Gastroesophageal sphincter (tissue), 4 donors: Measurements from ENCODE around the gene IGLL5. TPM values are rescaled to one million over a fixed set of nuclear protein-coding genes. Genes with fewer than 3 reads are reported as not detected.

Experiments used
- ATAC-seq: fragments of 150-250 bp; one replicate; pipeline ENCODE4 v1.9.1; 2016; ENCODE audit warnings: mild to moderate bottlenecking, moderate library complexity
- H3K27ac ChIP-seq, 4 donors: fragments of 200-600 bp; sonication (generic) in 3 of 4; 1 replicate in 3 of 4; 2 replicates in 1 of 4; pipeline ENCODE4 v1.5.1; 2016 to 2019
- H3K27me3 ChIP-seq: fragments of 200-600 bp; sonication (generic); one replicate; pipeline ENCODE4 v1.5.1; 2019
- H3K36me3 ChIP-seq, 2 donors: fragments of 200-600 bp; sonication (generic); one replicate each; pipeline ENCODE4 v1.5.1; 2019; ENCODE audit warnings: control low read depth in 1 of 2
- H3K4me1 ChIP-seq, 3 donors: fragments of 200-600 bp; sonication (generic); 1 replicate in 2 of 3; 2 replicates in 1 of 3; pipeline ENCODE4 v1.5.1; 2016 to 2019; ENCODE audit warnings: control low read depth in 2 of 3
- H3K4me3 ChIP-seq, 2 donors: fragments of 200-600 bp; sonication (generic); one replicate each; pipeline ENCODE4 v1.5.1; 2019; ENCODE audit warnings: mild to moderate bottlenecking in 1 of 2, moderate library complexity in 1 of 2
- H3K9me3 ChIP-seq, 3 donors: fragments of 200-600 bp; sonication (generic); one replicate each; pipeline ENCODE4 v1.5.1; 2017 to 2019; ENCODE audit warnings: control low read depth in 2 of 3
- EP300 ChIP-seq: sonication (generic); formaldehyde crosslinking; IDR thresholded peaks from one replicate; pipeline ENCODE4 v1.6.1; 2017; ENCODE audit warnings: antibody characterized with exemption, mild to moderate bottlenecking
- POLR2A ChIP-seq, 2 donors: fragments of 450-650 bp; IDR thresholded peaks; one replicate each; pipeline ENCODE4 v1.6.1; 2017; ENCODE audit warnings: antibody characterized with exemption in 2 of 2, mild to moderate bottlenecking in 2 of 2, moderate library complexity in 1 of 2
- POLR2AphosphoS5 ChIP-seq: sonication (generic); formaldehyde crosslinking; IDR thresholded peaks from one replicate; pipeline ENCODE4 v1.6.1; 2017; ENCODE audit warnings: antibody characterized with exemption
- WGBS, 2 donors: methylation state at CpG; one replicate each; pipeline ENCODE4 v1.1.5; 2018; ENCODE audit warnings: low coverage in 1 of 2; 5-methylcytosine and 5-hydroxymethylcytosine counted together
- total RNA-seq, 4 donors: library from RNA; depleted of rRNA; stranded (reverse); fragments of >200 nt; gene quantifications; one replicate each; pipeline ENCODE4 v1.1.0, GENCODE V29; 2016
- TF ChIP-seq, protein P1 (sequence below), 4 experiments: fragments of 200-600 bp in 2 of 4; fragments of 450-650 bp in 2 of 4; sonication (generic) in 1 of 4; IDR thresholded peaks; one replicate each; pipeline ENCODE4 v1.5.1; 2017 to 2019; ENCODE audit warnings: antibody characterized with exemption in 4 of 4, mild to moderate bottlenecking in 2 of 4, moderate library complexity in 2 of 4

The IGLL5 gene
- total RNA-seq, result 1 to 10 TPM in 1 of 4 donors, not detected in 3; 4.1 TPM

GRCh38 chr22:22887621-22888503, at the start of gene IGLL5:
TSS of gene IGLL5 (plus strand) at chr22:22887816. CDS start at chr22:22888054, 238 bp downstream.
- Histone ChIP-seq H3K27ac (no peak within 1 kb of the TSS), H3K36me3 (no peaks in the 10 kb centered on the region), H3K4me3 (no peak within 1 kb of the TSS), H3K27me3 (peaks cover 37% of the 10 kb centered on the region), H3K9me3 (no peaks in the 10 kb centered on the region), H3K4me1 (no peaks in the 10 kb centered on the region)
- no peak for ATAC-seq
- WGBS, 2 donors, result 100% methylated on average over 2 of the region's 15 CpGs; no CpG with 5 or more reads in 1 of the 2 donors
- no peak for TF ChIP-seq EP300
- TF ChIP-seq, protein P1, sequence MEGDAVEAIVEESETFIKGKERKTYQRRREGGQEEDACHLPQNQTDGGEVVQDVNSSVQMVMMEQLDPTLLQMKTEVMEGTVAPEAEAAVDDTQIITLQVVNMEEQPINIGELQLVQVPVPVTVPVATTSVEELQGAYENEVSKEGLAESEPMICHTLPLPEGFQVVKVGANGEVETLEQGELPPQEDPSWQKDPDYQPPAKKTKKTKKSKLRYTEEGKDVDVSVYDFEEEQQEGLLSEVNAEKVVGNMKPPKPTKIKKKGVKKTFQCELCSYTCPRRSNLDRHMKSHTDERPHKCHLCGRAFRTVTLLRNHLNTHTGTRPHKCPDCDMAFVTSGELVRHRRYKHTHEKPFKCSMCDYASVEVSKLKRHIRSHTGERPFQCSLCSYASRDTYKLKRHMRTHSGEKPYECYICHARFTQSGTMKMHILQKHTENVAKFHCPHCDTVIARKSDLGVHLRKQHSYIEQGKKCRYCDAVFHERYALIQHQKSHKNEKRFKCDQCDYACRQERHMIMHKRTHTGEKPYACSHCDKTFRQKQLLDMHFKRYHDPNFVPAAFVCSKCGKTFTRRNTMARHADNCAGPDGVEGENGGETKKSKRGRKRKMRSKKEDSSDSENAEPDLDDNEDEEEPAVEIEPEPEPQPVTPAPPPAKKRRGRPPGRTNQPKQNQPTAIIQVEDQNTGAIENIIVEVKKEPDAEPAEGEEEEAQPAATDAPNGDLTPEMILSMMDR (IDR thresholded peaks at IDR 0.05), result no peak
- TF ChIP-seq POLR2AphosphoS5, result no peak
- no peak for TF ChIP-seq POLR2A (IDR thresholded peaks at IDR 0.05)

DNA sequence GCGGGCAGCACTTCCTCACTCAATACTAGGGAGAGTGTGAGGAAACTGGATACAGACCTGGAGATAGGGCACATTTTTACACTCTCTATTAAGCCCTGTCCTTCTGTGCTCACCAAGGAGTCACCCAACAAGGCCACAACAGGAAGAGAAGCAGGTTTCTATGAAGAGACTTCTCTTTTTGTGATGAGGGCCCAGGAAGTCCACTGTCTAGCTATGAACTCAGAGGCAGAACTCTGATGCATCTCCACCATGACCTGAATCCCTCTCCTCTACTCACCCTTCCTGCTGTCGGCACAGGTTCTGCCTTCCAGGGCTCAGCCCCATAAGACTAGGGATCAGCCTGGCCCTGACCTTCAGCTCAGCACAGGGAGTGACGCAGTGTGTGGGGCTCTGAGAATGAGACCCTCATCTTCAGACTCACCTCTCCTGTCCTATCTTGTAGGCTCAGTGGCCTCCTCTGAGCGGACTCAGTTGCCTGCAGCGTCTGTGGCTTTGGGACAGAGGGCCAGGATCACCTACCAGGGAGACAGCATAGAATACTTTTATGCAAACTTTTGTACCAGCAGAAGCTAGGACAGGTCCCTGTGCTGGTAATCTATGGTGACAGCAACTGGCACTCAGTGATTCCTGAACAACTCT, 49.3 kb upstream of the IGLL5 start:
- H3K9me3 ChIP-seq, result peaks cover 0 to 12% (median 0%) of the 10 kb centered on the region in 3 donors
- ATAC-seq, result no peak
- H3K27me3 ChIP-seq, result peaks cover 47% of the 10 kb centered on the region
- no peaks in the 10 kb centered on the region for H3K36me3 ChIP-seq
- no peaks in the 10 kb centered on the region for H3K4me1 ChIP-seq
- no peak overlapping the region for H3K4me3 ChIP-seq
- H3K27ac ChIP-seq, result no peak overlapping the region
- no peak for TF ChIP-seq EP300
- WGBS, 2 donors, result 85 to 100% methylated on average over 2 to 3 of the region's 5 CpGs

DNA sequence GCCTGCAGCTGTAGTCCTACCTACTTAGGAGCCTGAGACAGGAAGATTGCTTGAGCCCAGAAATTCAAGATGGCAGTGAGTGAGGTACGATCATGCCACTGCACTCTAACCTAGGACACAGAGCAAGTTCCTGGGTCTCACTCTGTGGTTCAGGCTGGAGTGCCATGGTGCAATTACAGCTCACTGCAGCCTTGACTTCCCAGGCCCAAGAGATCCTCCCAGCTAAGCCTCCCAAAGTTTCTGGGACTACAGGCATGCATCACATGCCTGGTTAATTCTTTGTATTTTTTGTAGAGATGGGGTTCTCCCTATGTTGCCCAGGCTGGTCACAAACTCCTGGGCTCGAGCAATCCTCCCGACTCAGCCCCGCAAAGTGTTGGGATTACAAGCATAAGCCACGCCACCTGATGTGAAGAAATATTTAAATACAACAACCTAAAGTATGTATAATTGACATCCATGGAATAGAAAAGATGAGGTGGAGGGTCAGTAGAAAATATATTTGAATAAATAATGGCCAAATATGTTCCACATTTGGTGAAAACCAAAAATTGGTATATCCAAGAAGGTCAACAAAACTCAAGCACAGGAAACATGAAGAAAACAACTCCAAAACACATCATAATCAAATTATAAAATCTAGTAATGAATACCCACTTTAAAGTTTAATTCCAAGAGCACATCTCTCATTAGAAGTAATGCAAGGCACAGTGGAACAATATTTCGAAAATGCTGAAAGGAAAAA, 47.9 kb upstream of the IGLL5 start:
- Histone ChIP-seq H3K27ac (no peak overlapping the region), H3K4me3 (no peak overlapping the region), H3K36me3 (no peaks in the 10 kb centered on the region), H3K4me1 (no peaks in the 10 kb centered on the region), H3K9me3 (peaks cover 0 to 12% (median 0%) of the 10 kb centered on the region in 3 donors), H3K27me3 (peaks cover 38% of the 10 kb centered on the region)
- 63 to 71% methylated on average over 1 to 5 of the region's 6 CpGs for WGBS, 2 donors
- ATAC-seq, result no peak
- no peak for TF ChIP-seq POLR2AphosphoS5
- TF ChIP-seq EP300, result no peak
- TF ChIP-seq POLR2A (IDR thresholded peaks at IDR 0.05), result no peak
- TF ChIP-seq, protein P1 (IDR thresholded peaks at IDR 0.05), result no peak

DNA sequence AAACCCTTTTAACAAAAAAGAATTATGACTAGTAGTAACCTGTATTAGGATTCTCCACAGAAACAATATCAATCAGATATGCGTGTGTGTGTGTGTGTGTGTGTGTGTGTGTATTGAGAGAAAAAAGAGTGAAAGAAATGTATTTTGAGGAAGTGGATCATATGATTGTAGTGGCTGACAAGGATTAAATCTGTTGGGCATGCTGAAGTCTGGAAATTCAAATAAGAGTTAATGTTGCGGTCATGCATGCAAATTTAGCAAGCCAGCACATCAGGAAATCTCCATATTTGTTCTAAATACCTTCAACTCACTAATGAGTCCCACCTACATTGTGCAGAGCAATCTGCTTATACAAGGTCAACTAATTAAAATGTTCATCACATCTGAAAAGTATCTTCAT, 46.8 kb upstream of the IGLL5 start:
- no peaks in the 10 kb centered on the region for H3K36me3 ChIP-seq
- peaks cover 0 to 12% (median 0%) of the 10 kb centered on the region in 3 donors for H3K9me3 ChIP-seq
- no peak overlapping the region for H3K27ac ChIP-seq
- no peak for ATAC-seq
- WGBS, 2 donors, result 50 to 56% methylated on average over 2 of the region's 2 CpGs
- no peak for TF ChIP-seq EP300
- TF ChIP-seq, protein P1 (IDR thresholded peaks at IDR 0.05), result no peak
- TF ChIP-seq POLR2A (IDR thresholded peaks at IDR 0.05), result no peak
- no peak for TF ChIP-seq POLR2AphosphoS5
- H3K4me3 ChIP-seq, result no peak overlapping the region
- peaks cover 28% of the 10 kb centered on the region for H3K27me3 ChIP-seq
- H3K4me1 ChIP-seq, result no peaks in the 10 kb centered on the region

DNA sequence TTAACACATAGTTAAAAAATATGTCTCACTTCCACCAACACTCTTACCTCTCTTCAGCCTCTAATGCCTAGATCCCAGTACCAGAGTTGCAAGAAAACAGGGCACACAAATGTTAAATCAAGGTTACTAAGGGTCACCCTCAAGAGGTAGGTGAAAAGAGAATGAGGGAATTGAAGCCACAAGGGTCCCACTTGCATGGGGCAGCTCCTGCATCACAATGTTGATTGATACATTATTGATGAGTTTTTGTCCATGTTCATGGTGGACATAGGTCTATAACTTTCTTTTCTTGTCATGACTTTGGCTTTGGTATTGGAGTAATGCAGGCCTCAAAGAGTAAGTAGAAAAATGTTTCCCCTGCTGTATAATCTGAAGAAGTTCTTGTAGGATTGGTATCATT, 46.0 kb upstream of the IGLL5 start:
- H3K27ac ChIP-seq, result no peak overlapping the region
- no peak overlapping the region for H3K4me3 ChIP-seq
- H3K4me1 ChIP-seq, result no peaks in the 10 kb centered on the region
- no peak for ATAC-seq
- no peak for TF ChIP-seq EP300
- TF ChIP-seq POLR2A (IDR thresholded peaks at IDR 0.05), result no peak
- TF ChIP-seq, protein P1 (IDR thresholded peaks at IDR 0.05), result no peak
- no peak for TF ChIP-seq POLR2AphosphoS5
- H3K27me3 ChIP-seq, result peaks cover 26% of the 10 kb centered on the region
- H3K9me3 ChIP-seq, result peaks cover 0 to 12% (median 0%) of the 10 kb centered on the region in 3 donors
- no peaks in the 10 kb centered on the region for H3K36me3 ChIP-seq
